ENCODE results near the gene NME7.
"Not testable (repeated sequence)": the region's sequence is repeated elsewhere in the genome, so short reads cannot be mapped to it uniquely, and the experiment has no call there.

Gene NME7

GRCh38 chr1:169300854-169301253, 66.7 kb downstream of the NME7 start:
- DNase-seq = no peak

GRCh38 chr1:169298441-169298840, 69.2 kb downstream of the NME7 start:
- DNase-seq = no peak

DNA sequence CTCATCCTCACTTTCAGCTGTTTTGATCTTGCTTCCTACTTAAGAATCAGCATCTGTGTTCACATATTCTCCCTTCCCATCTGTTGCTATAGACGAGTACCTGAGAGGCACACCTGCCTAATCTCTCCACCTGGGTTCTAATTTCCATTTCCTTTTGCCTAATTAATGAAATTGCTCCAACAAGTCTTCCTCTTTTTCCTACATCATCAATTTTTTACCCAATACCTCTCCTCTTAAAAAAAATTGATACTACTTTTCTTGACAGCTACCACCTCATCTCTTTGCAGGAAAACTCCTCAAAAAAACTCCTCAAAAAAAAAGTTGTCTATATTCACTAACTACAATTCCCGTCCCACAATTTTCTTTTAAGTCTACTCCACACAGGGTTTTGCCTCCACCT, 71.8 kb downstream of the NME7 start:
- DNase-seq = no peak

DNA sequence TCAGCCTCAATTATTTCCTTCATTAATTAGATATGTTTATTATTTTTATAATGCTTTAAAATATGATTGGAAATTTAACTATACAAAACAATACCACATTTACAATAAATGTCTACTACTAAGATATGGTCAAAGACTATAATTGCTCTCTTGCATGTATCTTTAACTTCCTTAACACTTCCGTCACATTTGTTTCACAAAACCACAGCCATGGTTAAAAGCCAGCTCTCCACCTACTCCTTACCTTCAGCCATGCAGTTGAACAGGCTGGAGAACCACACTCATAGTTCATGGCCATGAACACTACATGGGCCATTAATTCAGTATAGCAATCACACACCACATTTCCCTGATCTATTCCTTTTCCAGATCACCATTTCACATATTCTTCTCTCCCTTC, 72.2 kb downstream of the NME7 start:
- no peak for DNase-seq

GRCh38 chr1:169289016-169289415, 78.6 kb downstream of the NME7 start:
- DNase-seq = no peak

DNA sequence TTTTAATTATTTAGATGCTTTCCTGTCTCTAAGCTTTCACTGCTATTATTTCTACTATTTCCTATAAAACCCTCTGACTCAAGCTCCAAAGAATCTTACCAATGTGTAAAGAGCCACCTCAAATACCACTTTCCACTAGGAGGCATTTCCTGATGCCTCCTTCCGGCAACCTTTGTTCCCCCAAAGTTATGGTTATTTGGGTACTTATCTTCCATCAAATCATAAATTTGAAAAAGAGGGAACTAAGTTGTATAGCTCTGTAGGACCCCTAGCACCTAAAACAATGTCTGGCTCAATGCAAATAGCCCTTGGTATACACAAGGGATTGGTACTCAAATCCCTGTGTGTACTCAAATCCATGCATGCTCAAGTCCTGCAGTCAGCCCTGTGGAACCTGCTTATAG, 79.6 kb downstream of the NME7 start:
- no peak for DNase-seq

DNA sequence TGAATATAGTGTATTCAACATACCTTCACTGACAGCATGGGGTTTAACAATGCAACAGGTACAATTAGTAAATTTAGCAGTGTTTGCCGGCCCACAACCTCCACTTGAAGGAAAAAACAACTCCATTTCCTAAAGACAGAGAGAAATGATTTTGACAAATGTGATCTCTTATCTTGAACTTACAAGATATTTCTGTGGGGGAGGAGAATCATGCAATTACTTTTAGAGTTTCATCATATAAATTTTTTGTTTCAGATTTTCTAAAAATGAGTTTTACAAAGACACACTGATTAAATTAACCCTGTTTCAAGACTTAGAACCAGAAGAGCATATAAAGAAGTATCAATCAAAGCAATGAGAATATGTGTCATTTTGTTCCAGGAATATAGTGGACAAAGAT, 80.3 kb downstream of the NME7 start:
- DNase-seq = no peak

- not testable (repeated sequence) for DNase-seq
Observed at GRCh38 chr1:169281562-169281961, 86.0 kb downstream of the NME7 start.

GRCh38 chr1:169271098-169271497, 96.5 kb downstream of the NME7 start:
- no peak for DNase-seq

- DNase-seq = no peak
Observed at GRCh38 chr1:169266133-169266532, 101.5 kb downstream of the NME7 start.

GRCh38 chr1:169263059-169263458, 104.5 kb downstream of the NME7 start:
- no peak for DNase-seq

- DNase-seq = no peak
Observed at GRCh38 chr1:169261884-169262283, 105.7 kb downstream of the NME7 start.

- no peak for DNase-seq
Observed at GRCh38 chr1:169260478-169261151, 107.0 kb downstream of the NME7 start.

DNA sequence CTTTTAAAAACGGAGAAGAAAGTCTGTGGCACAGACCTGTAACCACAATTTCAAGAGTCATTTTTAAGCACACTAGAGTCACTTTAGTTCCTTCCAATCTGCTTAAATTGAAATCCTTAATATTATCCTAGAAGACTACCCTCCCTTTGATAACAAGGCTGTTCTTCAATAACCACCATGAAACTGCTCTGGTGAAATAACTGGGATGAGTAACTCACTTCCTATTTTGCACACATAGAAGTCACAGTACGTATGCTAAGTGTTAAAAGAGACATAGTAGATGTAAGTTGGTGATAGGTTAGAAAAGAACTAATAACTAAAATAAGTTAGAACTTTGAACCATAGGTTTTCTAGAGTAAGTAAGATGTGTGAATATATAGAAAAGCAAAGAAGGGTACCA, 107.8 kb downstream of the NME7 start:
- DNase-seq = no peak

GRCh38 chr1:169250795-169251194, 116.8 kb downstream of the NME7 start:
- DNase-seq = no peak

GRCh38 chr1:169250022-169250421, 117.6 kb downstream of the NME7 start:
- DNase-seq = no peak

GRCh38 chr1:169249611-169250010, 118.0 kb downstream of the NME7 start:
- no peak for DNase-seq

DNA sequence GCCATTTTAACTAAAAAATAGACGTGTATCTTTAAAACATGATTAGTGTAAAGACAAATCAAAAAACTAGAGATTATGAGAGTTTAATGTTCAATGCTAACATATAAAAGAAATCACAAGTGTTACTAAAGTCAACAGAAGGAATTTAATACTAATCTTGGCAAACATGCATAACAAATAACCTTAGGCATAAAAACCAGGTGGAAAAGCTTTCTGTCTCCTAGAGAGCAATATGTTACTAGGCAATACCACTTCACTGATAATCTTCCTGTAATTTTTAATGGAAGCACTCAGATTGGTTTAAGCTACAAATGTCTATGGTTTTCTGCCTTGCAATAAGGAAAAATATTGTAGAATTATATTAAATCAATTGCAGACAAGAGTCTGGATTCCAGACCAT, 121.9 kb downstream of the NME7 start:
- no peak for DNase-seq

- no peak for DNase-seq
Observed at GRCh38 chr1:169240449-169241232, 127.0 kb downstream of the NME7 start.

DNA sequence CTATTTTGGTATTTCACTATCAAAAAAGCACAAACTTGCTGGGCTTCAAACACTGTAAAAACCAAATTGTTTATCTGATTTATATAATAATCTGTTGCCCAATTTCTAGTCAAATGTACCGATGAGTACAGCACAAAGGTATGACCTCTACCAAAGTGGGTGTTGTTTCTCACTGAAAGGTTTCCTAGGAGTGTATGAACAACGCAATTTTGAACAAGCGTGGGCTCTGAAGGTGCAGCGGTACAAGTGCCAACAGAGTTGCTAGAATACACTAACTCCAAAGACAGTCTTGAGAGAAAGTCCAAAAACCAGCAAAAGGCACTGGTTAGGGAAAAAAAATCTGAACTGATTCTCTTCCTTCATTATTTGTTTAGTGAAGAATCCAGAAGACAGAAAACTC, 130.7 kb downstream of the NME7 start:
- no peak for DNase-seq

DNA sequence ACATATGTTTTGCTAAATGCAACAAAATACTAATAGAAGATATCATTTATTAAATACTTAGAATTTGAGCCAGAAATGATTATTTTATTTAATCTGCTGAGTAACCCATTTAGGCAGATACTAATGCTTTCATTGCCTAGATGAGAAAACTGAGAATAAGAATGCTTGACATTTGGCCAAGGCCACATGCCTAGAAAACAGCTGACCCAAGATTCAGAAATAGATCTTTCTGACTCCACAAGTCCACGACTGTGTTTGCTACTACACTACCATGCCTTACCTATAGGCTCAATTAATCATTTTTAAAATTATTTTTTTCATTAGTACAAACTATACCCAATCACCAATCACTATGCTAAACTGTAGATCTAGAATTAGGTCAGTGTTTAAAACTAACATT, 131.5 kb downstream of the NME7 start:
- no peak for DNase-seq

DNA sequence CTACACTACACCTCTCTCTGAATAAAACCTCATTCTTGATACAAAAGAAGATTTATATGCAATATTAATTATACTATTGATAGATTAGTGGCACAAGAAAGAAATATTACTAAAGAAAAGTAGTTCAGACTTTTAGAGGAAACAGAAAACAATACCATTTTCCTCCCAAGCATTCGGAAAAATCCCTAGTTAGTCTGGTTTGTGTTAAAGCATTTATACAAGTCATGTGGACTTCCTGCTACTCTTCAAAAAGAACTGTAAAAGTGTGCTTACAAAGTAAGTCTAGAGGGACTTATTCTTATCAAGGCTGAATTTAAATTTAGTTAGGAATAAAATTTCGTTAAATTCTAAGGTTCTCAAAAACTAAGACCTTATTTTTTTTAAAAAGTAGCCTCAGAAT, 132.0 kb downstream of the NME7 start:
- no peak for DNase-seq

- DNase-seq = no peak
Observed at GRCh38 chr1:169234780-169235179, 132.8 kb downstream of the NME7 start.

GRCh38 chr1:169217636-169218035, 150.0 kb downstream of the NME7 start:
- DNase-seq = no peak

DNA sequence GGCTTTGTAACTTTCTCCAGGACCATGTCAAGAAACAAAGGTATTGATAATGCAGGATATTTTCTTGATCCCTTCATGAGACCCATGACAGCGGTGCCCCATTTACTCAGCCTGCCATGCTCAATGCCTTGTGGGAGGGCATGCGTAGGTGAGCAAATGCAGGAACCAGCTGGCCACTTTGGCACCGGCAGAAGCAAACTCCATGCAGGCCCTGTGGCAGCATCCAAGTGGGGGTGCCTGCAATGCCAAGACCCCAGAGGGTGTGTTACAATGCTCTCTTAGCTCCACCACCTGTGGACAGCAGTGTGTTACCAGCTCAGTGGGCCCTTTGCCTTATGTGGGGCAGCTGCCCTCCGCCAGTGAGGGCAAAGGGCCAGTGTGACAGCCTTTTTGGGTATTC, 153.0 kb downstream of the NME7 start:
- DNase-seq = no peak

Measured in CD4-positive, alpha-beta T cell treated with Interleukin-6 for 4 hours (primary cell).